ENCODE results near the gene BCORL1.

The BCORL1 gene, protein sequence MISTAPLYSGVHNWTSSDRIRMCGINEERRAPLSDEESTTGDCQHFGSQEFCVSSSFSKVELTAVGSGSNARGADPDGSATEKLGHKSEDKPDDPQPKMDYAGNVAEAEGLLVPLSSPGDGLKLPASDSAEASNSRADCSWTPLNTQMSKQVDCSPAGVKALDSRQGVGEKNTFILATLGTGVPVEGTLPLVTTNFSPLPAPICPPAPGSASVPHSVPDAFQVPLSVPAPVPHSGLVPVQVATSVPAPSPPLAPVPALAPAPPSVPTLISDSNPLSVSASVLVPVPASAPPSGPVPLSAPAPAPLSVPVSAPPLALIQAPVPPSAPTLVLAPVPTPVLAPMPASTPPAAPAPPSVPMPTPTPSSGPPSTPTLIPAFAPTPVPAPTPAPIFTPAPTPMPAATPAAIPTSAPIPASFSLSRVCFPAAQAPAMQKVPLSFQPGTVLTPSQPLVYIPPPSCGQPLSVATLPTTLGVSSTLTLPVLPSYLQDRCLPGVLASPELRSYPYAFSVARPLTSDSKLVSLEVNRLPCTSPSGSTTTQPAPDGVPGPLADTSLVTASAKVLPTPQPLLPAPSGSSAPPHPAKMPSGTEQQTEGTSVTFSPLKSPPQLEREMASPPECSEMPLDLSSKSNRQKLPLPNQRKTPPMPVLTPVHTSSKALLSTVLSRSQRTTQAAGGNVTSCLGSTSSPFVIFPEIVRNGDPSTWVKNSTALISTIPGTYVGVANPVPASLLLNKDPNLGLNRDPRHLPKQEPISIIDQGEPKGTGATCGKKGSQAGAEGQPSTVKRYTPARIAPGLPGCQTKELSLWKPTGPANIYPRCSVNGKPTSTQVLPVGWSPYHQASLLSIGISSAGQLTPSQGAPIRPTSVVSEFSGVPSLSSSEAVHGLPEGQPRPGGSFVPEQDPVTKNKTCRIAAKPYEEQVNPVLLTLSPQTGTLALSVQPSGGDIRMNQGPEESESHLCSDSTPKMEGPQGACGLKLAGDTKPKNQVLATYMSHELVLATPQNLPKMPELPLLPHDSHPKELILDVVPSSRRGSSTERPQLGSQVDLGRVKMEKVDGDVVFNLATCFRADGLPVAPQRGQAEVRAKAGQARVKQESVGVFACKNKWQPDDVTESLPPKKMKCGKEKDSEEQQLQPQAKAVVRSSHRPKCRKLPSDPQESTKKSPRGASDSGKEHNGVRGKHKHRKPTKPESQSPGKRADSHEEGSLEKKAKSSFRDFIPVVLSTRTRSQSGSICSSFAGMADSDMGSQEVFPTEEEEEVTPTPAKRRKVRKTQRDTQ (N-terminal part only)

DNA sequence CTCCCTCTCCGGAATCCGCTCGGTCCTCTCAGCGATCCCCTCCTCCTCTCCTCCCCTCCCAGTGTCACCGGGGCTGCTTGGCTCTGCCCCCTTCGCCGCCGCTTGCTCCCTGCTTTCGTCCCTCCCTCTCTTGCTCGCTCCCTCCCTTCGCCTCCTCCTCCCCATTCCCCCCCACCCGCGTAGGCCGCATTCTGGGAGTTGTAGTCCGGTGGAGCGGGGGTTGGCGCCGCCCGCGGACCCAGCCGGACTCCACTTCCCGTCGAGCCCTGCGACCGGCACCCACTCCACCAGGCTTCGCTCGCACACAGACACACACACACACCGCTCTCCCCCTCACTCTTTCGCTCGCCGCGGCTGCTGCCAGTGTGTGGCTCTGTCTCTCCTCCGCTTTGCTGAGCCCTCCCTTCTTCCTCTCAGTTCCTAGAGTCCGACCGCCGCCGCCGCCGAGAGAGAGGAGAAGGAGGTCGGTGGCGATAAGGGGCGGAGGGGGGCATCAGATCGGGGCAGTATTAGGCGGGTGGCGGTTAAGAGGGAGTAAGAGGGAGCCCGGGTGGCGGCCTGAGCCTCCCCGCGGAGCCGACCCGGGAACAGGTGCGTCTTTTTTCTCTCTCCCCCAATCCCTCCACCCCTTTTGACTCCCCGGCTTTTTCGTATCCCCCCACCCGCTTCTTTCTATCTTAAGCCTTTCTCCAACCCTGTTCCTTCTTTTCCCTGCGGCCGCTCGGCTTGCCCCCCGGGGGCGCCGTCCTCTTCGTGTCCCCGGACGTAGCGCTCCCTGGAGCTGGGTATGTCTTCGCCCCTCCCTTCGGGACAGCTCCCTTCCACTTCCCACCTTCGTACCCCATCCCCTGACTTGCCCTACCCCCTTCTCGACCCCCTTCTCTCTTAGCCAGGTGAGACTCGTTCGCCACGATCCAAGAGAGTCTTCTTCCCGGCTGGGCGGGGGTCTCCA lies at the start of gene BCORL1:
BCORL1 (plus strand) TSS at position 336 of the 952 bp plus-strand sequence. CDS start 22,597 bp downstream, outside the sequence.
- DNase-seq, result peak; percentile 36 to 93 (median 79)

DNA sequence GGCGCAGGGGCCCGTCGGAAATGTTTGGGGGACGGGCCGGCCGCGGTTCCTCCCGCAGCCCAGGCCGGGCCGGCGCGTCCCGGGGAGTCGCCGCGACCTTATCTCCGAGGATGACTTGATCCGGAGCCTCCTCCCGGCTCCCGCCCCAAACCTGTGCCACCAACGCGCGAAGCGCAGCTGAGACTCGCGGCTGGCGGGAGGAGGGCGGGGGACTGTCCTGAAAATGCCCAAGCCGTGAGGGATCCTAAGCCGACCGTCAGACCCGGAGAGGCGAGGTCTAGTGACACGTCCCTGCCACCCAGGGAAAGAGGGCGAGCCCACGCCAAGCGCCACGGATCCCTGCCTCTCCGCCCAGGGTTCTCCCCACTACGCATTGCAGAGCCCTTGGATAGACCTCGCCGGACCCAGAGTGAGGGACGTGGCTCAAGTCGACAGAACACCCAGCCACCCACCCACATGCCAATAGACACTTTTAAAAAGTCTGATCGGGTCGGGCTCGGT lies 49.6 kb upstream of the BCORL1 start:
- peak in 6 of 14 donors; percentile 2 to 40 (median 28) for DNase-seq

DNA sequence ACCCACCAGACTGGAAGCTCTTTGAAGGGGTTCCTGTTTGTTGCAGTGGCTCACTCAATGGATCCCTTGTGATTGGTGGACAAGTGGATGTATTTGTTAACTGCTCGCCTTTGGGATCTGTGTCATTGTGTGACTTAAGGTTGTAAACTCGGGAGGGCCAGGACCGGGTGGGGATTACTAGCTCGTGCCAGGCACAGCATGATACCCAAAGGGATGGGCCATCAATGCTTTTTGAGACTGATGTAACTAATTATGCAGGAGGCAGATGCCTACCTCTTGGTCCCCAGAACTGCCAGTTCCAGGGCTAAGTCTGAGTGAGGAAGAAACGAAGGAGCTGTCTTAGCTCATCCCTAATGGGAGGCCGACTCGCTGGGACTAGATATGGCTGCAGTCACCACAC lies 48.7 kb upstream of the BCORL1 start:
- DNase-seq, result peak in 1 of 14 donors; percentile 4

- peak in 3 of 14 donors; percentile 16 to 47 (median 35) for DNase-seq
Observed at GRCh38 chrX:129934461-129934860, 48.0 kb upstream of the BCORL1 start.

DNA sequence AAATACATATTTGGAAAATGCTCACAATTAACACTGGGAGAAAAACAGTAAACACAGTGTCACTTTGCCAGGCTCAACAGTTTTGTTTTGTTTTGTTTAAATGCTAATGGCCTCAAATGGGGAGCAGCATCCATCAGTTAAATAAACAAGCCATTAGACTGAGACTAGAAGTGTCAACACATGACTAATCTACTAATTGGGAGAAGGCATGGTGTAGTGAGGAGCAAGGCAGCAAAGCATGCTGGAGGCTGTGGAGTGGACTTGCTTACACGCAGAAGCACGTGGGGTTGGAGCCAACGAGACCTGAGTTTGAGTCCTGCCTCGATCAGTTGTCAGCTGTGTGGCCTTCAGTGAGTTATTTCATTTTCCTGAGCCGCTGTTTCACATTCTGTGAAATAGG lies 47.5 kb upstream of the BCORL1 start:
- DNase-seq, result no peak

DNA sequence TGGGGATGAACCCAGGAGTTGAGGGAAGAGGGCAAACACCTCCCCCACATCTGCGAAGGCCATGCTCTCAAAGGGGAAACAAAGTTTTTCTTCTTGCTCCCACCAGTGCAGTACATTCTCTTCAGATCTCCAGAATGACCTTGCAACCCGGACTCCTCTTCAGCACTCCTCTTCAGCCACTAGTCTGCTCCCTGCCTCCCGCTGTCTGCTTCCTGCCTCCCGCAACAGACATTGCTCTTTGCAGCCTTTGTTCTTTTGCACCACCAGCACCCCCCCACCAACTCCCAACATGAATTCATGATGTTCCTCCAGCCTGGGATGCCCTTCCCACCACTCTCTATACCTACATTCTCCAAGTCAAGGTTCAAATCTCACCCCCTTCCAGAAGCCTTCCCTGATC lies 44.4 kb upstream of the BCORL1 start:
- peak in 1 of 14 donors; percentile 3 for DNase-seq

DNA sequence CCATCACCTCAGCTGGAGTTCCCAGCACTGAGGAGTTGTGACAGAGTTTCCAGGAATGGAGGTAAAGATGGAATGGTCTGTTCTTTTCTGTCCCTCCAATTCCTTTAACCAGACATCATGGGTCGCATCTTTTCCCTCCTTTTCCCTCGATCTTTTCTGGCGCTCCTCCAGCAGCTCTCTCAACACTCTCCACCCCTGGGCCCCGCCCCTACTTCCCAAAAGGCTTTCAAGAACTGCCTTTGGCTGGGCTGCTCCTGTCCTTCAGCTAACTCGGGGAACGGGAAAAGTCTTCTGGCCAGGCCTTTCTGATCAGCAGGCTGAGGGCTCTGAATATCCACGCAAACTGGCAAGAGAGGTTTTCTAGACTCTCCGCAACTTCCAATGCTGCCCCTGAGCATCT lies 42.4 kb upstream of the BCORL1 start:
- DNase-seq, result no peak

DNA sequence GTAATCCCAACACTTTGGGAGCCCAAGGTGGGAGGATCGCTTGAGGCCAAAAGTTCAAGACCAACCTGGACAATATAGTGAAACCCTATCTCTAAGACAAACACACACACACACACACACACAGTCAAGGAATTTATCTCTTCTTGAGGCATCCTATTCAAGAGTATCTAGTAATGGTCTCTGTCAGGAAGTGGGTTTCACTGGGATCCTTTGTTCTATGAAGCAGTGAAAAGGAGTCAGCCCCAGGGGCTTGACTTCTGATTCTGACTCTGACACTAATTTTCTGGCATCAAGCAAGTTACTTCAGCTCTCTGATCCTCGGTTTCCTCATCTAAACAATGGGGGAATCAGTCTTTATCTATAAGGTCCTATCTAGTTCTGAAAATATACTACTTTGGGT lies 41.7 kb upstream of the BCORL1 start:
- DNase-seq, result no peak

- DNase-seq, result no peak
Observed at GRCh38 chrX:129945131-129945530, 37.3 kb upstream of the BCORL1 start.

- DNase-seq, result no peak
Observed at GRCh38 chrX:129953334-129953648, 29.1 kb upstream of the BCORL1 start.

GRCh38 chrX:129953881-129954280 lies 28.6 kb upstream of the BCORL1 start:
- no peak for DNase-seq

DNA sequence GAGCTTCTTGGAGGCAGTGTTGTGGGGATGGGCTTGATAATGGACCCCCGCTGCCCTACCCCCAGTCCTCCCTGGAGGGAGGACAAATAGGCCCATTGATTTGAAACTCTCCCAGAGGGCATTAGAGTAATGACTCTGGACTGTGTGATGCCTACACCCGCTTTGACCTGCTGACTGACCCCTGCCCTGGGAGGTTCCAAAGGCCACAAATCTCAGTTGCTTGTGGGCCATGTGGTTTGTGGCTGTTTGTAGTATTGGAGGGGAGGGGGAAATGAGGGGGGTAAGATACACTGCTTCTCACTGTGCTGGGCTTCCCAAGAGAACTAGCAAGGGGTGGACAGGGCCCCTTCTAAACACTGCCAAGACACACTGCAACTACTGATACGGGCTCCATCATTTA lies 27.6 kb upstream of the BCORL1 start:
- DNase-seq, result no peak

DNA sequence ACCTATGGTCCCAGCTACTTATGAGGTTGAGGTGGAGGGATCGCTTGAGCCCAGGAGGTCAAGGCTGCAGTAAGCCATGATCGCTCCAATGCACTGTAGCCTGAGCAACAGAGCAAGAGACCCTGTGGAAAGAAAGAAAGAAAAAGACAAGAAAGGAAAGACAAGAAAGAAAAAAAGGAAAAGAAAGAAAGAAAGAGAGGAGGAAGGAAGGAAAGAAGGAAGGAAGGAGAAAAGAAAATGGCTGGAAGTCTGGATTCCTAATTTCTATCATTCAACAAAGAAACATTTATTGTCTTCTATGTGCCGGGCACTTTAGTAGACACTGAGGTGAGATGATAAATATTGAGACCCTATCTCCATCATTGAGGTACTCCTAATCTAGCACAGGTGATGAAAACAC lies 26.8 kb upstream of the BCORL1 start:
- no peak for DNase-seq

GRCh38 chrX:129956145-129956544 lies 26.3 kb upstream of the BCORL1 start:
- DNase-seq, result no peak

DNA sequence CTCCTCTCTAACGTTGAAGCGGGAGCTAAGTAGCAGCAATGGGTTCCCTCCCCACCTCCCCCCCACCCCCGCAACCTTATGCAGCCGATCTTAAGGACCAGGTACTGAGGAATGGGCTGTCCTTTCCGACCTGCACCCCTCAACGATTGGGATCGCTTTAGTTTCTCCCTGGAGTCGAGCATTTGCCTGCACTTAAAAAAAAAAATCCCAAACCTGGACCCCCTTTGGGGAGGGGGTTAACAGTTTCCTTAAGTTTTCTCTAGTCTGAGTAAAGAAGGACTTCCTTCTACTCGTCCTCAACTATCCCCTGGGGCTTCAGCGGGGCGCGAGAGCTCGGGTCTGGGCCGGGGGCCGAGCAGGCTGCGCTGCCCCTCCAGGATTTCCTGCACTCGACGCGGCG lies 25.7 kb upstream of the BCORL1 start:
- no peak for DNase-seq

- DNase-seq, result peak in 9 of 14 donors; percentile 4 to 41 (median 15)
Observed at GRCh38 chrX:129957241-129958082, 25.0 kb upstream of the BCORL1 start.

GRCh38 chrX:129958083-129958465 lies 24.4 kb upstream of the BCORL1 start:
- DNase-seq, result no peak

DNA sequence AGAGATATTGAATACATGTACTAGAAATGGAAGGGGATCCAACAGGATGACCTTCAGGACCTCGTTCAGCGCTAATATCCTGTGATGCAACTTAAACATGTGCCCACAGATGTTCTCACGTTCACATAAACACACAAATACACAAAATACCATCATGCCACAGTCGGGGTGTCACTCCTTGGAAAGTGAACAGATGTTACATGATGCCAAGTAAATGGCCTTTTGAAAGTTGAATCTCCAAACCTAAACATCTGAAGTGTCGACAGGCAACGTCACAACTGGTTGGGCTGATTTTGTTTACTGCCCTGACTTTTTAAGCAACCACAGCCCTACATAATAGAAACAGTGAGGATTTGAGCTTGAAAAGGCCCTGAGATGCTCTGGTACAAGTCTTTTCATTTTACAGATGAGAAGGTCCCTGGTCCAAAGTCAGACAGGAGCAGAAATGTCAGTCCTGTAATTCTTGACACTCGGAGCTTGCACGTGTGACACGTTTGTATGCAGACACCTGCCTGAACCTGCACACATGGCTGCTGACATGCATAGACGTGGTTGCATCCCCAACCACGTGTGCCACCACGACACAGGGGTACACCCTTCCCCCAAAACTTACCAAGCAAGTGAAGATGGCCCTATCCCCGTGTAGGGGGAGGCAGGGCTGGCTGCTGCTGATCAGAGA lies 23.5 kb upstream of the BCORL1 start:
- no peak for DNase-seq

- DNase-seq, result no peak
Observed at GRCh38 chrX:129959493-129959832, 23.0 kb upstream of the BCORL1 start.

Data from C1 segment of cervical spinal cord (tissue), 14 donors.